GM18867 (cell line): Measurements from ENCODE around the gene ZNF773.

Experiments used
- ATAC-seq: cut with Tn5 transposase; IDR thresholded peaks from one replicate; pipeline ENCODE4 v1.9.1; 2021; ENCODE audit warnings: mild to moderate bottlenecking, moderate library complexity; ENCODE audit not compliant: unreplicated experiment

The ZNF773 gene

DNA sequence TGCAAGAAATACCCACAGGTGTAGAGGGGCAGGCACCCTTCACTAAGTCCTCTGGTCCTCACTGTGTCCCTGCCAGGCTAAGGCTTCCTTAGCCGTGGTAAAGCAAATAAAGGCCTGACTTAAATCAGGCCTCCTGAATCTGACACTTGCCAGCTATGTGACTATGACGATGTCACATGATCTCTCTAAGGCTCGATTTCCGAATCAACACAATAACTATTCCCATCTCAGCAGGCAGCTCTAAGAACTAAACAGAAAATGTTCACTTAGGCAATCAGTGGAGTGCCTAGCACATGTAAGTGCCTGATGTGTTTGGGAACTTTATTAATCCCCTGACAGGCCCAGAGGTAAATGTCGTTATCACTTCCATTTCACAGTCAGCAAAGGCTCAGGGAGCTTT is 57.9 kb downstream of the ZNF773 start:
- no peak for ATAC-seq
